SK-N-SH (cell line): ENCODE data around the gene IRX3.

Experiments
- EP300 ChIP-seq, 2 experiments: IDR thresholded peaks; 2 replicates each; pipeline versions ENCODE4 v1.4.0 to v1.6.1; 2012; ENCODE audit warnings: borderline replicate concordance in 1 of 2, low read depth in 1 of 2, low read length in 1 of 2
- EZH2phosphoT487 ChIP-seq: fragments of 200-600 bp; sonication (generic); IDR thresholded peaks from 2 replicates; pipeline ENCODE4 v1.6.1; 2017; ENCODE audit warnings: low read depth, mixed run types, mild to moderate bottlenecking, antibody characterized with exemption, moderate library complexity, borderline replicate concordance
- FOXJ3 ChIP-seq: sonication (generic); formaldehyde crosslinking; IDR thresholded peaks from 2 replicates; pipeline ENCODE4 v1.5.1; 2020; ENCODE audit warnings: mild to moderate bottlenecking, missing genetic modification reagents
- FOXM1 ChIP-seq: IDR thresholded peaks from 2 replicates; pipeline ENCODE4 v1.4.0; 2012; ENCODE audit warnings: low read depth, mild to moderate bottlenecking
- GABPA ChIP-seq: IDR thresholded peaks from 2 replicates; pipeline ENCODE4 v1.4.0; 2012; ENCODE audit warnings: low read depth, mild to moderate bottlenecking
- MXI1 ChIP-seq: IDR thresholded peaks from 2 replicates; pipeline ENCODE4 v1.6.1; 2012; ENCODE audit warnings: mild to moderate bottlenecking, low read depth, low read length, improper control_type of control experiment
- RXRA ChIP-seq: IDR thresholded peaks from 2 replicates; pipeline ENCODE4 v1.4.0; 2012; ENCODE audit warnings: low read depth, mild to moderate bottlenecking, borderline replicate concordance
- SIN3A ChIP-seq: IDR thresholded peaks from 2 replicates; pipeline ENCODE4 v1.6.1; 2012; ENCODE audit warnings: low read depth, mild to moderate bottlenecking, low read length, moderate library complexity, borderline replicate concordance
- TF ChIP-seq, protein P1 (sequence below): fragments of 200-600 bp; sonication (generic); IDR thresholded peaks from 2 replicates; pipeline ENCODE4 v1.6.1; 2017; ENCODE audit warnings: antibody characterized with exemption, mild to moderate bottlenecking, moderate library complexity
- TF ChIP-seq, protein P2 (sequence below): IDR thresholded peaks from 2 replicates; pipeline ENCODE4 v1.6.1; 2012; ENCODE audit warnings: mild to moderate bottlenecking, low read depth, low read length, moderate library complexity

DNA sequence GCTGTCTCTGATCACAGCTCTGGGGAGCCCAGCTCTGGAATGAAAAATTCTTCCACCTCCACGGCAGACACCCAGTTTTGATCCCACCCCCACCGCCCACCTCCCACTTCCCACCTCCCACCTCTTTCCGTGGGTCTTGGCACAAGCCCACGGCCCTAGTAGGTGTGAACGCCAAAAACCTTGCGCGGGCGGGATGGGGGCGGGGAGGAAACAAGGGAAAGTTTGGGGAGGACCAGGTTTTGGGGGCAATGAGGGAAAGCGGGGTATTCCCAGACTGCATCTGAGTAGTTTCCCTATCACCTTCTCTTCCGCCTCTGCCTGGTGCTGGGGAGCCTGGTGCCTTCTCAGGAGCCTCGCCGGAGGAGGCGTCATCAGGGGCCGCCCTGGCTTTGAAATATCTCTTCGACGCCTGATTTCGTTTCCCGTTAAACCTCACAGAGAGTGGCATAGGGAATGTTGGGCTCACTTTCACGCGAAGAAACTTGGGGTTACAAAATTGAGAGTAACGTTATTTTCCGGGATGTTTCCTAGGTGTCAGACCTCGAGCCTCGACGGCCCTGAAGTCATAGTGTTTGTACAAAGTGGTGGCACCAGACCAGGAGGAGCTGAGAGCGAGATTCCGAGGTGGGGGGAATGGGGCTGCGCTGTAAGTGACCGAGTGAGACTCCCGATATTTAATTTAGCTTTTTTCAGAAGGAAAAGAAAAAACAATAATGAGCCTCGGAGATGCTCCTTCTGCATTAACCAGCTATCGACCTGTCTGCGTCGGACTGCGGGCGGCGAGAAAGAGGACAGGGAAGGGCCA lies 1.6 kb upstream of the IRX3 start:
- no peak for TF ChIP-seq SIN3A
- no peak for TF ChIP-seq FOXJ3 (CRISPR knock-in tag)
- no peak for TF ChIP-seq GABPA
- TF ChIP-seq, protein P1, sequence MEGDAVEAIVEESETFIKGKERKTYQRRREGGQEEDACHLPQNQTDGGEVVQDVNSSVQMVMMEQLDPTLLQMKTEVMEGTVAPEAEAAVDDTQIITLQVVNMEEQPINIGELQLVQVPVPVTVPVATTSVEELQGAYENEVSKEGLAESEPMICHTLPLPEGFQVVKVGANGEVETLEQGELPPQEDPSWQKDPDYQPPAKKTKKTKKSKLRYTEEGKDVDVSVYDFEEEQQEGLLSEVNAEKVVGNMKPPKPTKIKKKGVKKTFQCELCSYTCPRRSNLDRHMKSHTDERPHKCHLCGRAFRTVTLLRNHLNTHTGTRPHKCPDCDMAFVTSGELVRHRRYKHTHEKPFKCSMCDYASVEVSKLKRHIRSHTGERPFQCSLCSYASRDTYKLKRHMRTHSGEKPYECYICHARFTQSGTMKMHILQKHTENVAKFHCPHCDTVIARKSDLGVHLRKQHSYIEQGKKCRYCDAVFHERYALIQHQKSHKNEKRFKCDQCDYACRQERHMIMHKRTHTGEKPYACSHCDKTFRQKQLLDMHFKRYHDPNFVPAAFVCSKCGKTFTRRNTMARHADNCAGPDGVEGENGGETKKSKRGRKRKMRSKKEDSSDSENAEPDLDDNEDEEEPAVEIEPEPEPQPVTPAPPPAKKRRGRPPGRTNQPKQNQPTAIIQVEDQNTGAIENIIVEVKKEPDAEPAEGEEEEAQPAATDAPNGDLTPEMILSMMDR = no peak
- no peak for TF ChIP-seq EP300 (IDR thresholded peaks at IDR 0.05; ENCODE audit: borderline replicate concordance in 1 of 2, low read depth in 1 of 2, low read length in 1 of 2)
- TF ChIP-seq FOXM1 = no peak
- no peak for TF ChIP-seq EZH2phosphoT487
- TF ChIP-seq, protein P2, sequence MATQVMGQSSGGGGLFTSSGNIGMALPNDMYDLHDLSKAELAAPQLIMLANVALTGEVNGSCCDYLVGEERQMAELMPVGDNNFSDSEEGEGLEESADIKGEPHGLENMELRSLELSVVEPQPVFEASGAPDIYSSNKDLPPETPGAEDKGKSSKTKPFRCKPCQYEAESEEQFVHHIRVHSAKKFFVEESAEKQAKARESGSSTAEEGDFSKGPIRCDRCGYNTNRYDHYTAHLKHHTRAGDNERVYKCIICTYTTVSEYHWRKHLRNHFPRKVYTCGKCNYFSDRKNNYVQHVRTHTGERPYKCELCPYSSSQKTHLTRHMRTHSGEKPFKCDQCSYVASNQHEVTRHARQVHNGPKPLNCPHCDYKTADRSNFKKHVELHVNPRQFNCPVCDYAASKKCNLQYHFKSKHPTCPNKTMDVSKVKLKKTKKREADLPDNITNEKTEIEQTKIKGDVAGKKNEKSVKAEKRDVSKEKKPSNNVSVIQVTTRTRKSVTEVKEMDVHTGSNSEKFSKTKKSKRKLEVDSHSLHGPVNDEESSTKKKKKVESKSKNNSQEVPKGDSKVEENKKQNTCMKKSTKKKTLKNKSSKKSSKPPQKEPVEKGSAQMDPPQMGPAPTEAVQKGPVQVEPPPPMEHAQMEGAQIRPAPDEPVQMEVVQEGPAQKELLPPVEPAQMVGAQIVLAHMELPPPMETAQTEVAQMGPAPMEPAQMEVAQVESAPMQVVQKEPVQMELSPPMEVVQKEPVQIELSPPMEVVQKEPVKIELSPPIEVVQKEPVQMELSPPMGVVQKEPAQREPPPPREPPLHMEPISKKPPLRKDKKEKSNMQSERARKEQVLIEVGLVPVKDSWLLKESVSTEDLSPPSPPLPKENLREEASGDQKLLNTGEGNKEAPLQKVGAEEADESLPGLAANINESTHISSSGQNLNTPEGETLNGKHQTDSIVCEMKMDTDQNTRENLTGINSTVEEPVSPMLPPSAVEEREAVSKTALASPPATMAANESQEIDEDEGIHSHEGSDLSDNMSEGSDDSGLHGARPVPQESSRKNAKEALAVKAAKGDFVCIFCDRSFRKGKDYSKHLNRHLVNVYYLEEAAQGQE = no peak
- TF ChIP-seq MXI1 = no peak
- TF ChIP-seq RXRA = no peak
